HL-60/S4 treated with phorbol 12-myristate 13-acetate at 8.2 ng/mL for 4 days and 3 days (cell line): ENCODE measurements around the gene NCOA3.

Source experiments
- in situ Hi-C: fragments of 300-500 bp; cut with MboI; formaldehyde crosslinking; loops from 2 replicates; pipeline ENCODE4 v1.15.0; 2022; ENCODE audit warnings: low sequenced_read_pairs

Gene NCOA3

DNA sequence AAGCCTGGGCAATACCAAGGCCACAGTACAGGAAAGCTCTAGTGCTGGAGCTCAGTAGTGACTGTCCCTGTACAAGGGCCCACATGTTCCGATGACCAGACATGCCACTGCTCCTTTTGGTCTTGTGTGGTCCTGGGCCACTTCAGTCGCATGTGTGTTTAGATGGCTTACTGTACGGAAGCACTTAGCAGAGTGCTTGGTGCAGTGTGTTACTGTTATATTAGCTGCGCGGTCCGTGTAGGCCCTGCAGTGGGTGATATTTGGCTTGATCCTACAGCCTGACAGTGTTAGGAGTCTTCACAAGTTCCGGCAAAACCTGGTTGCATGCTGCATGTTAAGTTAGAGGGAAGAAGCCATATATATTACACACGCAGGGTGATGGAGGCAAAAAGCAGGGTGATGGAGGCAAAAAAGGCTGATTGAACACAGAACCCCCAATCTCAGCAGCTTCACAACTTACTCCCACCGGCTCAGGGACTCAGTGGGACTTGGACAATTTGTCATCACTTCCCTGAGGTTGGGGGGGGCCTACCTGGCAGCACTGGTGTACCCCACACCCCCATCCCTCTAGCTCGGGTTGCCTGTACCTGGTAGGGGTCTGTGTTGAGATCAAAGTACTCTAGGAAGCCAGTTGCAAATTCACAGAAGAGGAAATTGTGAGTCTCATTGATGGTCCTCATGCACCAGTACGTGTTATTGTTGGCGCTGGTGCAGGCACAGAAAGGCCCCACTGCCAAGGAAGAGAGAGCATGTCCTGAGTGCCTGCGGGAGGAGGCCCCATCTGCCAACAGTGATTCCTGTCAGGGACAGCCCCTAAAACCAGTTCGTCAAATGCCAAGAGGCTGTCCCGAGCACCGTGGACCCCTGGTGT is 161.0 kb downstream of the NCOA3 start:
- in situ Hi-C loops: no loop called here

DNA sequence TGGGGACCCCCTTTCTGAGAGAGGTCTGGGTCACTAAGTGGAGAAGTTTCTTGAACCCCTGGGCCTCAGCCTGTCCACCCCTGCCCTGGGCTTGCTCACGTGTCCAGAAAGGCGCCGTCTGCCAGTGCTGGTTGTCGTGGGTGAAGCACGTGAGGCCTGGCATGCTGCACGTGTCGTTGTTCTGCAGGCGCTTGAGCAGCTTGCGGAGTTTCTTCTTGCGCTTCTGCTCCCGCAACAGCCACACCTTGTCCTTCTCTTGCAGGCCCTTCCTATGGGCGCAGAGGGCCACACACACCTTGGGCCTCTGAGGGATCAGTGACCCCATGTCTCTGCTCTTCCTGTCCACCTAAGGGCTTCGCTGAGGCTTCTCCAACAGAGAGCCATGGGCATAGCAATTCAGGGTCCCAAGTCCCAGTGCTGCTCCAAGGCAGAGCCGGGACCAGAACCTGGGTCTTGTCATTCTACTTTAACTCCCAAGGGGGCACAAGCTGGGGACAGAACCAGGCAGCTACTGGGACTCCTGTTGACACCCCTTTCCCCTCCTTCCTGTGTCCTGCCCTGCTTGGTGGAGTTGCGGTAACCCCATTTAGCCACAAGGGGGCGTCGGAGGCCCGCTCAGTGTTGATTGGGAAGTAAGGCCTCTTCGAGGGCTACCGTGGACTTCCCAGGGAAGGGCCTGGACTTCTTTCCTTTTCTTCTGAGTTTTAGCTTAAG is 161.8 kb downstream of the NCOA3 start:
- in situ Hi-C loops: no loop called here

GRCh38 chr20:47664068-47664437 is 162.4 kb downstream of the NCOA3 start:
- in situ Hi-C loops: no loop called here

- in situ Hi-C loops: no loop called here
These were observed 163.1 kb downstream of the NCOA3 start for GRCh38 chr20:47664744-47665143.

DNA sequence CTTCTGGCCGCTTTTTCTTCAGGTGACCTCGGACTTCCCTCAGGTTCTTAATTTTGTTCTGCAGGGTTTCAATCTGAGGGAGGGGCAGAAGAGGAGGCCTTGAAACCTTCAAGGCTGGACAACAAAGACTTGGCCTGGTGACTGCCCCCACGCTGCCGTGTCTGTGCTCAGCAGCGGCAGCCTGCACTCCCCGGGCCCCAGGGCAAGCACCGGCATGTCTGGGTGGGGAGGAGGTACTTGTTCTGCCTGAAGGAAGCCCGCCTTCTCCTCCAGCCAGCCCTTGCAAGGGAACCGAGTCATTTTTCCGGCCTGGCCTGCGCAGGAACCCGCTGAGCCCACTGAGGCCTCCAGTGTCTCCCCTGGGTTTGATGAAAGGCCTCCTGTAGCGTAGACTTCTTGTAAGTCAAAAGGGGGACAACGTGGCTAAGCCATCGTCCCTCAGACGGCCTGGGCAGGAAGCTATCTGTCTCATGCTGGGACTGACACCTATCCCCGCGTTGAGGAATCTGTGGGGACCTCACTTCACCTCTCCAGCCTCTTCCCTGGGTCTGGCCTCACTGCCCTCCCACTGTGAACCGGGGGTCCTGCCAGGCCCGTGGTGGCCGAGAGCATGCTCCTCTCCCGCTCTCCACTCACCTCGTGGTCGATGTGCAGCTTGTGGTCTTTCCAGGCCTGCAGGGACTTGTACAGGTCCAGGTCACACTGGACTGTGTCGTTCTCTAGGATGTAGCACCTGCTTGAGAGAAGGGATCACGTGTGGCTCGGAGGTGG is 163.7 kb downstream of the NCOA3 start:
- in situ Hi-C loops: no loop called here

DNA sequence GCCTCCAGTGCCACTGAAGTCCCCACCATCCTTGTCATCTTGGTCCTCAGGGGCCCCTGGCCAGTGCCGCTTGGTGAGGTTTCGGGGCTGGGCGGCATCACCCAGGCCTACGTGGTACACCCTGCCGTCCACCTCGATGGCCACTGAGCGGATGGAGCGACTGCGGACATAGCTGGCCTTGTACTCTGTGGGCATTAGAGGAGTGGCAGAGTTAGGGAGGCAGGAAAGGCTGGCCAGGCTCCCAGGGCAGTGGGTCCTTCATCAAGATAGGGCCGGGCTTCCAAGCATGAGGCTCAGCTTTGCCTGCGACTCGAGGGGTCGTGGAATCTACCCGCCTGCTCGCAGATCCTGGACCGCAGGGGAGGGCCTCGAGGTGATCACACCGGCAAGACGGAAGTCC is 164.6 kb downstream of the NCOA3 start:
- in situ Hi-C loops: no loop called here

- in situ Hi-C loops: no loop called here
These were observed 165.4 kb downstream of the NCOA3 start for GRCh38 chr20:47667086-47667485.

- in situ Hi-C loops: no loop called here
These were observed 166.0 kb downstream of the NCOA3 start for GRCh38 chr20:47667531-47668312.

DNA sequence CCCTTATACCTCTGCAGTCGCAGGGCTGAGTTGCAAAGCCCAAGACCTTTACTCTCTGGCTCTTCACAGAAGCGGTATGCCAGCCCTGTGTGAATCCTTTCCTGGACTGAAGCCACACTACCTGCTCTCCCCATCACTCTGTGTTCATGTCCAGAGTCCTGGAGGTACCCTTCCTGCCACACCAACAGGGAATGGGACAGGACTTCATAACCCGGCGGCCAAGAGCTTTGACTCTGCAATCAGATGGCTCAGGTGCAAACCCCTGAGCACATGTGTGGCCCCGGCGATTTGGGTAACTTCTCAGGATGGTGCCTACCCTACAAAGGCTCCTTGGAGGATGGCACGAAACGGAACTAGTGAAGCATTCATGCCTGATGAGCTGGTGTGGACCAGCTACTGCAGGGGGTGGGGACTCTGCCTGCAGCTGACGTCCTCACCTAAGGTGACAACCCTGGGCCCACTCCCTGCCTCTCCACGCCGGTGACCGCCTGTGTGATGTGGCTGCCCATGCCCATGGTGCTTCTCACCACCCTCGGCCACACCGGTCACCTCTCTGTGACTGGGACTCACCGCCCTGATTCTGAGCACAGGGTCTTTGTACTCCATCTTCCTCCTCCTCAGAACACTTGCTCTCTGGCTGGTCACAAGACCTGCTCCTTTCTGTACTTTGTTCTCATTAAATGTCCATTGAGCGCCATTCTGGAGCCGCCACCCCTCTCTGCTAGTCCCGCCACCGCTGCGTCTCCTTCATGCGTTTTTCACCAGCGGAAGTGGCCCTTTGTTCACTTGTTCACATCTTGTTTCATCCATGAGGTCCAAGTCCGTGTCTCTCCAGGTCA is 166.8 kb downstream of the NCOA3 start:
- in situ Hi-C loops: no loop called here

GRCh38 chr20:47669152-47669425 is 167.4 kb downstream of the NCOA3 start:
- in situ Hi-C loops: no loop called here

- in situ Hi-C loops: no loop called here
These were observed 167.8 kb downstream of the NCOA3 start for GRCh38 chr20:47669489-47669888.

DNA sequence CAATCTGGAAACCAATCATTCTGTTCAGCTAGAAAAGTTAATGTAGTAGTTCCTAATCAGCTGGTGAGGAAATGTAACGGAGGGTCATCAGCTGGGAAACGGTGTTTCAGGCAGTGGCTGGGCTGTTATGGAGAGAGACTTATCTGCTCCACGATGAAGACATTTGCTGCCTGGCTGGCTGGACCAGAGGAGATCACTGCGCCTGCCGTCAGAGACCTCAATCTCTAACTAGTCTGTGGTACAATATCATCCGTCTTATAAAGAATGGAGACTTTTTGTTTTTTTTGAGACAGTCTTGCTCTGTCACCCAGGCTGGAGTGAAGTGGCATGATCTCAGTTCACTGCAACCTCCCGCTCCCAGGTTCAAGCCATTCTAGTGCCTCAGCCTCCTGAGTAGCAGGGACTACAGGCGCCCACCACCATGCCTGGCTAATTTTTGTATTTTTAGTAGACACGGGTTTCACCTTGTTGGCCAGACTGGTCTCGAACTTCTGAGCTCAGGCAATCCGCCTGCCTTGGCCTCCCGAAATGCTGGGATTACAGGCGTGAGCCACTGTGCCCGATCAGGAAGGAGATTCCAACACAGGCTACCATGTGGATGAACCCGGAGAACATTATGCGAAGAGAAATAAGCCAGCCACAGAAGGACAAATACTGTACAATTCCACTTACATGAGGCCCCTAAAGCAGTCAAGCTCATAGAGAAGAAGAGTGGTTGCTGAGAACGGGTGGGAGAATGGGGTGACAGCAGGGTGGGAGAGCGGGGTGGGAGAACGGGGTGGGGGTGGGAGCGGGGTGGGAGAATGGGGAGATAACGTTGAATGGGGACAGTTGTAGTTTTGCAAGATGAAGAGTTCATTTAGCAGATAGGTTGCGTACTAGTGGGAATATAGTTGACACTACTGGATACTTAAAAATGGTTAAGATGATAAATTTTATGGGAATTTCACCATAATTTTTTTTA is 168.5 kb downstream of the NCOA3 start:
- in situ Hi-C loops: loop anchor here (5.0 kb wide), 1 partner anchor 947 kb away; no protein-coding TSS in a partner anchor

- in situ Hi-C loops: loop anchor here (5.0 kb wide), 1 partner anchor 946 kb away; no protein-coding TSS in a partner anchor
These were observed 169.2 kb downstream of the NCOA3 start for GRCh38 chr20:47670913-47671312.

GRCh38 chr20:47672166-47672565 is 170.5 kb downstream of the NCOA3 start:
- in situ Hi-C loops: loop anchor here (5.0 kb wide), 1 partner anchor 945 kb away; no protein-coding TSS in a partner anchor

DNA sequence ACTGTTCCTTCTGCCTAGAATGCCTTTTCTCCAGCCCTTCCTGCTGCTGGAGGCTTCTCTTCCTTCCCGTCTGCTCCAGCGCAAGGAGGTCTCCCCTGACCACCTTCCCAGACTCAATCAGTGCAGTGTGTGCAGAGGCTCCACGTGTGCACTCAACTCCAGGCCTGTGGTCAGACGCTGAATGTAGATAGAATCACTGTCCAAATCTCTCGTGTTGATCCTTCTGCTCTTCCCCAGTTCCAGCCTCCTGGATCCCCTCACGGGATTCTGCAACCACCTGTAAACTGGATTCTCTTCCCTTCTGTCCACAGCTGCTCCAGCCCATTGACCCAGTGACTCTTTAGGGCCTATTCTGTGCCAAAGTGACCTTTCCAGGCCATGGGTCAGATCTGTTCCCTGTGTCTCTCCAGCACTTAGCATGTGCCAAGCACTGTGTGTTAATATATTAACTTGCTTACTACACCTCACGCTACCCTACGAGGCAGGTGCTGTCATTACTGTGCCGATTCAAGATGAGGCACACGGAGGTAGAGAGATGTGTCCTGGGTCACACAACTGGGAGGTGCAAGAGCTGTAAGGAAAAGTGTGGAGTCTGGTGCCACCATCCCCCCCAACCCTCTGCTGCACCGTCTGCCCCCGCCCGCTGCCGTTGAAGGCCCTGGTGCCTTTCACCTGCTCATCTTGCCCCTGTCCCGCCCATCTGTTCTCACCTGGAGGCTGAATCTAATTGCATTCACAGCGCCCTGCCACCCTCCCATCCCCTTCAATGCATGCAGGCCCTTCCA is 171.4 kb downstream of the NCOA3 start:
- in situ Hi-C loops: loop anchor here (5.0 kb wide), 1 partner anchor 944 kb away; no protein-coding TSS in a partner anchor

GRCh38 chr20:47673671-47673955 is 171.9 kb downstream of the NCOA3 start:
- in situ Hi-C loops: loop anchor here (5.0 kb wide), 1 partner anchor 944 kb away; no protein-coding TSS in a partner anchor

DNA sequence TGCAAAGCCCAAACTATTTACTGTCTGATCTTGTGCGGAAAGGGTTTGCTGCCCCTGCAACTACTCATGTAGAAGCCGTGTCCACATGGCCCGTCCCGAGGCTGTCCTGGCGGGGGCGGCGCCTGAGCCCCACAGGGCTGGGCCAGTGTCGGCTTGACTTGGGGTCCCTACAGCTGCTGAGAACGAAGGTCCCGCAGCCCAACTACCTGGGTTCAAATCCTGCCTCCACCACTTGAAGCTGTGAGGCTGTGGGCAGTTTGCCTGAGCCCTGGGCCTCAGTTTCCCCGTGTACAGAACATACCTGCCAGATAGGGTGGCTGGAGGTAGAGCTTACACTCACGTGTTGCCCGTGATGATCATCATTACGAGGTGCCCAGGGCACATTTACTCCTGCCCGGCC is 172.5 kb downstream of the NCOA3 start:
- in situ Hi-C loops: loop anchor here (5.0 kb wide), 1 partner anchor 943 kb away; no protein-coding TSS in a partner anchor

GRCh38 chr20:47674686-47675085 is 173.0 kb downstream of the NCOA3 start:
- in situ Hi-C loops: loop anchor here (5.0 kb wide), 1 partner anchor 943 kb away; no protein-coding TSS in a partner anchor
